GM12878 (cell line): ENCODE measurements around the gene BMF. TPM values are rescaled to one million over a fixed set of nuclear protein-coding genes. Genes with fewer than 3 reads are reported as not detected.

Experiments
- ATAC-seq: fragments of 200-7000 bp; cut with Tn5 transposase; 3 replicates; pipeline ENCODE4 v1.9.1; 2020; ENCODE audit warnings: mild to moderate bottlenecking, moderate library complexity
- BruUV-seq: library from RNA; stranded (reverse); fragments of 400-500 nt; replicated peaks from 2 replicates; lab custom pipeline; 2021; lab: Mats Ljungman, UMichigan
- CTCF ChIA-PET: fragments of 300-600 bp; sonication (Branson Sonifier 250); formaldehyde crosslinking; extraction: SDS; loops from one replicate; lab custom pipeline; 2021; ENCODE audit warnings: inconsistent platforms; lab: Yijun Ruan, JAX
- POLR2A ChIA-PET: fragments of 350-600 bp; formaldehyde crosslinking; extraction: SDS; loops from one replicate; lab custom pipeline; 2021; ENCODE audit warnings: inconsistent platforms; lab: Charles Lee
- RAD21 ChIA-PET: fragments of 300-600 bp; sonication (Branson Sonifier 250); formaldehyde crosslinking; loops from one replicate; lab custom pipeline; 2023; ENCODE audit warnings: antibody characterized with exemption; ENCODE audit not compliant: unreplicated experiment; lab: Charles Lee
- SMC1A ChIA-PET: fragments of 300-600 bp; sonication (Branson Sonifier 250); formaldehyde crosslinking; loops from one replicate; lab custom pipeline; 2023; ENCODE audit not compliant: unreplicated experiment, uncharacterized antibody; lab: Charles Lee
- DNase-seq: peaks from one replicate; pipeline ENCODE4 v3.0.0-alpha.2; 2011; ENCODE audit warnings: low read depth, low spot score
- FAIRE-seq: peaks from 3 replicates; lab custom pipeline; 2011; peaks lifted over from hg19 to GRCh38; lab: Jason Lieb, UNC
- H2AFZ ChIP-seq: 2 replicates; pipeline ENCODE4 v1.6.0; 2011; ENCODE audit warnings: low read depth, low read length, control low read depth; ENCODE audit not compliant: control insufficient read depth
- H3K27ac ChIP-seq: 2 replicates; pipeline ENCODE4 v1.5.1; 2011; ENCODE audit warnings: control low read depth; ENCODE audit not compliant: control insufficient read depth, insufficient read depth
- H3K27me3 ChIP-seq, 2 experiments: replicated peaks in 1 of 2; 2 replicates each; pipeline versions ENCODE4 v1.6.0 to v1.6.1; 2011; ENCODE audit warnings: low read length in 1 of 2; ENCODE audit not compliant: control insufficient read depth in 2 of 2, insufficient read depth in 2 of 2
- H3K36me3 ChIP-seq, 2 experiments: 2 replicates each; pipeline ENCODE4 v1.5.1; 2011; ENCODE audit warnings: low read length in 1 of 2; ENCODE audit not compliant: control insufficient read depth in 2 of 2, insufficient read depth in 2 of 2
- H3K4me1 ChIP-seq: 2 replicates; pipeline ENCODE4 v1.6.1; 2011; ENCODE audit warnings: mild to moderate bottlenecking, low read length, moderate library complexity, mixed read lengths; ENCODE audit not compliant: control insufficient read depth, insufficient read depth
- H3K4me2 ChIP-seq: 2 replicates; pipeline ENCODE4 v1.6.0; 2011; ENCODE audit warnings: control low read depth; ENCODE audit not compliant: control insufficient read depth, insufficient read depth
- H3K4me3 ChIP-seq: fragments of 200-600 bp; sonication (generic); 2 replicates; pipeline ENCODE4 v1.5.1; 2016
- H3K79me2 ChIP-seq: 2 replicates; pipeline ENCODE4 v1.6.0; 2011; ENCODE audit warnings: low read length; ENCODE audit not compliant: control insufficient read depth, insufficient read depth
- H3K9ac ChIP-seq: 2 replicates; pipeline ENCODE4 v1.8.0; 2011; ENCODE audit warnings: low read length, control low read depth, mixed read lengths; ENCODE audit not compliant: control insufficient read depth, insufficient read depth
- H3K9me3 ChIP-seq: replicated peaks from 3 replicates; pipeline ENCODE4 v1.5.1; 2011; ENCODE audit warnings: mild to moderate bottlenecking, low read length; ENCODE audit not compliant: control insufficient read depth, insufficient read depth
- H4K20me1 ChIP-seq: 2 replicates; pipeline ENCODE4 v1.6.0; 2011; ENCODE audit not compliant: control insufficient read depth, insufficient read depth
- CBFB ChIP-seq: IDR thresholded peaks from 2 replicates; pipeline ENCODE4 v1.6.1; 2016; ENCODE audit warnings: antibody characterized with exemption, low read depth
- FOXK2 ChIP-seq: fragments of 450-650 bp; IDR thresholded peaks from 2 replicates; pipeline ENCODE4 v1.6.1; 2017; ENCODE audit warnings: mild to moderate bottlenecking, moderate library complexity
- JUNB ChIP-seq: IDR thresholded peaks from 2 replicates; pipeline ENCODE4 v1.6.1; 2016; ENCODE audit warnings: antibody characterized with exemption, mild to moderate bottlenecking
- MYC ChIP-seq: IDR thresholded peaks from 2 replicates; pipeline ENCODE4 v1.6.1; 2011; ENCODE audit warnings: mild to moderate bottlenecking, low read length, moderate library complexity, inconsistent platforms; ENCODE audit not compliant: insufficient read depth, insufficient replicate concordance, insufficient read length, severe bottlenecking
- NFYB ChIP-seq: IDR thresholded peaks from 2 replicates; pipeline ENCODE4 v1.6.1; 2011; ENCODE audit warnings: low read depth, mild to moderate bottlenecking, low read length, improper control_type of control experiment, moderate library complexity; ENCODE audit not compliant: insufficient read depth
- TARDBP ChIP-seq: IDR thresholded peaks from 2 replicates; pipeline ENCODE4 v1.6.1; 2016; ENCODE audit warnings: borderline replicate concordance
- TCF12 ChIP-seq: IDR thresholded peaks from 2 replicates; pipeline ENCODE4 v1.6.1; 2011; ENCODE audit warnings: low read depth, mild to moderate bottlenecking, low read length
- TCF7 ChIP-seq: IDR thresholded peaks from 2 replicates; pipeline ENCODE4 v1.6.1; 2014; ENCODE audit warnings: antibody characterized with exemption, borderline replicate concordance
- WGBS: methylation state at CpG from one replicate; pipeline ENCODE4 v1.1.6; 2016; ENCODE audit warnings: low lambda C conversion rate; ENCODE audit not compliant: insufficient replicate concordance, insufficient coverage; ENCODE audit errors: missing lambda C conversion rate; 5-methylcytosine and 5-hydroxymethylcytosine counted together
- in situ Hi-C: fragments of 300-500 bp; cut with MboI; formaldehyde crosslinking; loops from 9 replicates; pipeline ENCODE4 v1.14.3; 2018; ENCODE audit warnings: mixed read lengths
- intact Hi-C: fragments of 100-400 bp; cut with micrococcal nuclease; formaldehyde crosslinking; loops from one replicate; pipeline ENCODE4 v1.14.2; 2022; ENCODE audit not compliant: unreplicated experiment
- polyA plus RNA-seq, 11 experiments: library from polyadenylated mRNA; depleted of rRNA in 4 of 11; unstranded in 6 of 11; stranded (reverse) in 5 of 11; fragments of >200 nt; fragmentation: Nextera tagmentation in 4 of 11; fragmentation: Illumina TruSeq in 1 of 11; extraction: Ambion mirVana in 4 of 11; extraction: Trizol in 1 of 11; gene quantifications; 1 replicate in 1 of 11; 2 replicates in 10 of 11; pipeline versions ENCODE4 v1.2.1 to v1.2.3, GENCODE V29; 2011 to 2016; ENCODE audit warnings: inconsistent platforms in 2 of 11, missing spikeins in 2 of 11, low read depth in 1 of 11
- total RNA-seq, 4 experiments: library from RNA; depleted of rRNA in 3 of 4; stranded (reverse); fragments of >200 nt in 3 of 4; fragmentation: Illumina TruSeq in 1 of 4; extraction: Trizol in 1 of 4; gene quantifications; 2 replicates each; pipeline versions ENCODE4 v1.2.1 to v1.2.3, GENCODE V29; 2013 to 2021

Gene BMF
- total and polyA plus RNA-seq, 10 of the 15 experiments (the other 5 are each of a cell fraction or from before 2014, with no cell fraction given) = 0.82 to 34.9 (median 16.9) TPM

DNA sequence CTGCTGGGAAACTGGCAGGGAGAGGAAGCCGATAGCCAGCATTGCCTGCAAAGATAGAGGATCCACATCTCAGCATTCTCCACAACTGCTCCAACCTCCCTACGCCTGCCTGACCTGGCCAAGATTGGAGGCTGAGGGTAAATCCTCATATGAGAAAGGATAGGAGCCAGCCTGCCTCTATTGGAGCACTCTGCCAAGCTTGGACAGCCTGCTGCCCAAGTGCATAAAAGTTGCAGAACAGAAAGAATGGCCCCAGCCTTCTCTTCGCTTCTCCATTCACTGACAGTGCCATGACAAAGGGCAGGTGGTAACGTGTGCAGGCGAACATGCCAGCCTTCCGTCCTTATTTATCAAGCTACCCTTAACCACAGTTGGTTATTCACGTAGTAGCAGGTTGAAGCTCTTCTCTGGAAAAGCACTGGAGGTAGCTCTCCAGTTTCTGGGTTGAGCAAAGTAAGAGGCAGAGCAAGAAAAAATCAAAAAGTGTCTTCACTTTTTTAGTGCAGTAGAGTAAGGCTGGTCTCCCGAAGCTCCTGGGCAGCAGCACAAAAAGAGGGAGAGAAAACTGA, 4.3 kb downstream of the BMF start:
- in situ Hi-C loops = loop anchor here (10.0 kb wide), 3 partner anchors 50 to 320 kb away; partner anchors contain the start of genes EIF2AK4 and FSIP1
- Histone ChIP-seq H3K4me1 (peaks cover 83% of the 10 kb centered on the region), H4K20me1 (no peaks in the 10 kb centered on the region), H3K79me2 (peaks cover 58% of the 10 kb centered on the region), H3K36me3 (peaks cover 0 to 4% of the 10 kb centered on the region in 2 experiments; a peak in 2 of 4 replicates), H3K27me3 (no peaks in the 10 kb centered on the region), H3K27ac (peak overlapping the region; percentile 96), H2AFZ (no peak overlapping the region), H3K4me3 (peak overlapping the region; percentile 73), H3K9me3 (no peaks in the 10 kb centered on the region), H3K9ac (peak overlapping the region; percentile 61), H3K4me2 (peak overlapping the region; percentile 93)
- ChIA-PET RAD21 (interaction anchor here (0.7 to 24.6 kb wide), 18 partner anchors 8 to 170 kb away, joined by 3 to 903 read pairs (median 6); partner anchors contain the start of genes BUB1B and SRP14), POLR2A (interaction anchor here (0.5 to 17.1 kb wide), 9 partner anchors 8 to 62 kb away, joined by 3 to 307 read pairs (median 5); no protein-coding TSS in a partner anchor), CTCF (interaction anchor here (0.7 to 19.0 kb wide), 23 partner anchors 9 to 321 kb away, joined by 3 to 776 read pairs (median 9); partner anchors contain the start of genes BUB1B, FSIP1, PAK6 and SRP14), SMC1A (interaction anchor here (0.6 to 29.7 kb wide), 12 partner anchors 9 to 1561 kb away, joined by 3 to 1082 read pairs (median 12); partner anchors contain the start of genes BUB1B and SRP14)
- DNase-seq (no peak), ATAC-seq (no peak), FAIRE-seq (no peak)
- intact Hi-C loops = loop anchor here (2.0 to 10.0 kb wide), 3 partner anchors 40 to 170 kb away; partner anchors contain the start of gene EIF2AK4
- TF ChIP-seq TCF12 = no peak
- no peak for TF ChIP-seq TARDBP
- no peak for TF ChIP-seq JUNB
- no peak for TF ChIP-seq CBFB
- TF ChIP-seq NFYB = no peak
- TF ChIP-seq FOXK2 = no peak
- TF ChIP-seq TCF7 = no peak
- no peak for TF ChIP-seq MYC
- WGBS = 37% methylated on average over 8 of the region's 8 CpGs
- BruUV-seq = no TSS peak
